Epithelial cell of proximal tubule (primary cell): Measurements from ENCODE around the gene PIWIL1. TPM values are rescaled to one million over a fixed set of nuclear protein-coding genes. Genes with fewer than 3 reads are reported as not detected.

ENCODE experiments used
- DNase-seq: peaks from one replicate; pipeline ENCODE4 v3.0.0-alpha.2; 2011; ENCODE audit warnings: low read depth
- H3K4me3 ChIP-seq: 2 replicates; pipeline ENCODE4 v1.5.1; 2011; ENCODE audit warnings: low read depth, mild to moderate bottlenecking, low read length
- total RNA-seq: library from RNA; depleted of rRNA; stranded (reverse); fragments of >200 nt; gene quantifications from 2 replicates; pipeline ENCODE4 v1.2.3, GENCODE V29; 2015
- TF ChIP-seq, protein P1 (sequence below): conservative IDR thresholded peaks from 2 replicates; pipeline ENCODE4 v1.5.1; 2012; ENCODE audit warnings: low read depth, mild to moderate bottlenecking, low read length

Gene PIWIL1
- not detected in 2 replicates for total RNA-seq

DNA sequence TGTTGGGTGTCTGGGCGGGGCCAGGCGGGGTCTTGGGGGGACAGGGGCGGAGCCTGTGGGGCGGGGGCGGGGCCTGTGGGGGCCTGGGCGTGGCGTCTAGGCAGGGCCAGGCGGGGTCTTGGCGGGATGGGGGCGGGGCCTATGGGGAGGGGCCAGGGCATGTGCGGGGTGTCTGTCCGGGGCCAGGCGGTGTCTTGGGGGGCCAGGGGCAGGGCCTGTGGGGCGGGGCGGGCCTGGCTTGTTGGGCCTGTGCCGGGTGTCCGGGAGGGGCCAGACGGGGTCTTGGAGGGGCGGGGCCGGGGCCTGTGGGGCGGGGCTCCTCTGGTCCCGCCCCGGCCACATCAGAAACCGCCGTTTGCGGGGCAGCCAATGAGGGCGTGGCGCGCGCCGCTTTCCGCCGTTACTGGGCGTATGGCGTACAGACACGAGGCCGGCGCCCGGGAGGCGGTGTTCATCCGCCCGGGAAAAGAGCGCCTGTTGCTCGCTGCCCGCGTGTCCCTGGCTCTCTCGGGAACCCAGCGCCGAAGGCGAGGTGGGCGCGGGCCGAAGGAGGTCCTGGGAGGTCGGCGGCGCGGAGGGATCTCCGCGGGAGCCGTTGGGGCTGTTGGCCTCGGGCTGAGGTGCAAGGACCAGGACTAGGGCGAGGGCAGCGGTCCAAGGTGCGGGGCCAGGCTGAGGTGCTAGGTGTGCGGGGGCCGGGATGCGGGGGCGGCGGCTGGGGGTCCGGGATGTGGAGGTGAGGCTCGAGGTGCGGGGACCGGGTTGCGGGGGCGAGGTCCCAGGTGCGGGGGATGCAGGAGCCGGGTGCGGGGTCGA is at the start of gene PIWIL1:
PIWIL1 (plus strand) TSS at position 400 of the 816 bp plus-strand sequence. CDS start 4,705 bp downstream, outside the sequence.
- TF ChIP-seq, protein P1, sequence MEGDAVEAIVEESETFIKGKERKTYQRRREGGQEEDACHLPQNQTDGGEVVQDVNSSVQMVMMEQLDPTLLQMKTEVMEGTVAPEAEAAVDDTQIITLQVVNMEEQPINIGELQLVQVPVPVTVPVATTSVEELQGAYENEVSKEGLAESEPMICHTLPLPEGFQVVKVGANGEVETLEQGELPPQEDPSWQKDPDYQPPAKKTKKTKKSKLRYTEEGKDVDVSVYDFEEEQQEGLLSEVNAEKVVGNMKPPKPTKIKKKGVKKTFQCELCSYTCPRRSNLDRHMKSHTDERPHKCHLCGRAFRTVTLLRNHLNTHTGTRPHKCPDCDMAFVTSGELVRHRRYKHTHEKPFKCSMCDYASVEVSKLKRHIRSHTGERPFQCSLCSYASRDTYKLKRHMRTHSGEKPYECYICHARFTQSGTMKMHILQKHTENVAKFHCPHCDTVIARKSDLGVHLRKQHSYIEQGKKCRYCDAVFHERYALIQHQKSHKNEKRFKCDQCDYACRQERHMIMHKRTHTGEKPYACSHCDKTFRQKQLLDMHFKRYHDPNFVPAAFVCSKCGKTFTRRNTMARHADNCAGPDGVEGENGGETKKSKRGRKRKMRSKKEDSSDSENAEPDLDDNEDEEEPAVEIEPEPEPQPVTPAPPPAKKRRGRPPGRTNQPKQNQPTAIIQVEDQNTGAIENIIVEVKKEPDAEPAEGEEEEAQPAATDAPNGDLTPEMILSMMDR = no peak
- H3K4me3 ChIP-seq = no peak within 1 kb of the TSS
- no peak for DNase-seq

DNA sequence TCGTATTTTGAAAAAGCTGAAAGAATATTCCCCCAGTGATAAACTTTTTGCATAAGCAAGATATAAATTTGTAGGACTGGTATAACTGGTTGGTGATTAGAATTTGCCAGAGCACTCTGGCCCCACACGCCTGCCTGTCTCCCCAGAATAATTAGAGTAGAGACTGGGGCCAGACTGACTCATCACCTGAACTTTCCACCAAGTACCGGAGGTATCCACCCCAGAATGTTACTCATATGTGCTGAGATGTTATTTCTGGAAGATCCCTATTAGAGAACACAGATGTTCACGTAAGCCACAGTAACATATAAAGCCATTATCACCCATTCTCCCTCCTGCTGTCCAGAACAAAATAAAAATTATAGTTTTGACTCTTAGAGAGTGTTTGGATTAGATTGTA is 49.5 kb upstream of the PIWIL1 start:
- TF ChIP-seq, protein P1 = no peak
- no peak for DNase-seq
- no peak overlapping the region for H3K4me3 ChIP-seq

DNA sequence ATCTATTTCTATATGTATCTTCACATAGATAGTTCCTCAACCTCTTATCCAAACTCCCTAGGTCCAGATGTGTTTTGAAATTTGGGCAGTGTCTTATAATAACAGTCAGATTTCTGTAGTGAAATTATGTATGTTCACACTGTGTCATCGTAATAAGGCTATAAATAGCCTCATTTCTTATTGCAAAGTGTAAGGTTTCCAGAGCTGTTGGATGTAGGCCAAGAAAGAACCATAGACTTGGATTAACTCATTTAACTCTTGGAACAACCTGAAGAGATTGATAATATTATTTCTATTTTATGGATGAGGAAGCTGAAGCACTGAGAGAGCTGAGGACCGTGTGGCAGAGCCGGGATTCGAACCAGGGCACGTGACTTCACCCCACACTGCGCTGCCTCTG is 49.0 kb upstream of the PIWIL1 start:
- TF ChIP-seq, protein P1 = no peak
- no peak for DNase-seq

DNA sequence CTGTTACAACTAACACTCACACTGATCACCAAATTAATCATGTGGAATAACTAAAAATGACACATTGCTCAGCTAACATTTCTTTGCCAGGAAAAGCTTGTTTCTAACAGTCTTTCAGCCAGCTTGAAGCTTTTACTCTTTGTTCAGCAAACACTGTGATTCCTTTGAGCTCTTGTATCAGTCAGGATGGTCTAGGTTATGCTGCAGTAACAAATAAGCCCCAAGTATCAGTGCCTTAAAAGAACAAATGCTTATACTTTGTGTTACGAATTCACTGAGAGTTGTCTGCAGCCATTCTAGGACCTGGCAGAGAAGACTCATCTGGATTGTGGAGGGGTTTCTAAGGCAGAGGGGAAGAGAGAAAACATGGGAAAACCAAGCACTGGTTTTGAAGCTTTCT is 47.6 kb upstream of the PIWIL1 start:
- H3K4me3 ChIP-seq = no peak overlapping the region
- TF ChIP-seq, protein P1 = no peak
- no peak for DNase-seq

More for the DNA sequence above, 49.0 kb upstream of the PIWIL1 start:
- H3K4me3 ChIP-seq = no peak overlapping the region

DNA sequence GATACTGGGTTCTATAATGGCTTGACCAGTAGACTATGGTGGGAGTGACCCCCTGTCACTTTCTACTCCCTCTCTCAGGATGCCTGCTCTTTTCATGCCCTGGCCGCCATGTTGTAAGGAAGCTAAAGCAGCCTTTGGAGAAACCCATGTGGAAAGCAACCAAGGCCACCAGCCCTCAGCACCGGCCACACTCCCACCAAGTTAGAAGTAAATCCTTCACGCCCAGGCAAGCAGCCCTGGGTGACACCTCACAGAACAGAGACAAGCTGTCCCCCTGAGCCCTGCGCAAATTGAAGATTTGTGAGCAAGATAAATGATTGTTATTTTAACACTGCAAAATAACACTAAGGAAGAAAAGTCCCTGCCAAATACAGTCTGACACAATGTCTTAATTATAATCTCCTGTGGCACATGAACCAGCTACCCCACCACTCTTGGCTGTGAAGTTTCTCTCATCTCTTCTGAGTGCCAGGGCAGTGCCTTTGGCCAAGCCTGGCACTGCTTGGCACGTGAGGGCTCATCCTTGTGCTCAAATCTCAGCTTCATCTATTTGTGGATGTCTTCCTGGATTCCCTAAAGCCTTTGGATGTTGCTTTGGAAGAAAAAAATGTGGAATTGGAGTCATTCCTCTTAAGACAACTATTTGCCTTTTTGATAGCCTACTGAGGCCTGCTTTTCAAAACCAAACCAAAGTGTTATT is 39.2 kb upstream of the PIWIL1 start:
- no peak for DNase-seq
- TF ChIP-seq, protein P1 = no peak
- no peak overlapping the region for H3K4me3 ChIP-seq

DNA sequence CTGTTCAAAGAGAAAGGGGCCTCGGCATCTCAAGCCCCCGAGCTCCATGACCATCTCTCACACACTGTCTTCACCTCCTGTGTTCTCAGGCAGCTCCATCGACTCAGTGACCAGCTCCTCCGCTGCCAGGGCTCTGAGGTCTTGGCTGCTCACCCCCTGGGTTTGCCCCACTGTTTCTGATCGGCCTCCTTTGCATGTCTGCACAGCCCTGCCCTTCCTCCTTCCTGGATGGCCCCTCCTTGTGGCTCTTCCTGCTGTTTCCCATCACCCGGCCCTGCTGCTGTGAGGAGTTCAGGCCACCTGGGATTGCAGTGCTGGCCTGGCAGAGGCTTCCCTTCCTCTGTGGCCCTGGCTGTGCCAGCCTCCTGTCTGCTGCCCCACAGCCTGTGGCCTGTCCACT is 38.1 kb upstream of the PIWIL1 start:
- no peak for DNase-seq
- H3K4me3 ChIP-seq = no peak overlapping the region
- TF ChIP-seq, protein P1 = no peak
